HAP-1 (cell line): ENCODE data around the gene B3GNT3.
"Not testable (repeated sequence)": the region's sequence is repeated elsewhere in the genome, so short reads cannot be mapped to it uniquely, and the experiment has no call there.

Experiments used
- DNase-seq, 2 experiments: peaks; one replicate each; pipeline ENCODE4 v3.0.0-alpha.2; 2016 to 2020; ENCODE audit warnings: low spot score in 2 of 2
- H3K27me3 ChIP-seq: fragments of 250-450 bp; sonication (Bioruptor Pico); 2 replicates; pipeline ENCODE4 v1.5.1; 2020; ENCODE audit warnings: low read depth, mild to moderate bottlenecking, moderate library complexity
- H3K36me3 ChIP-seq: fragments of 250-450 bp; sonication (Bioruptor Pico); replicated peaks from 2 replicates; pipeline ENCODE4 v1.5.1; 2020; ENCODE audit warnings: mild to moderate bottlenecking
- H3K4me1 ChIP-seq: fragments of 250-450 bp; sonication (Bioruptor Pico); 2 replicates; pipeline ENCODE4 v1.5.1; 2020; ENCODE audit warnings: mild to moderate bottlenecking
- H3K4me3 ChIP-seq: fragments of 250-450 bp; sonication (Bioruptor Pico); 2 replicates; pipeline ENCODE4 v1.5.1; 2020; ENCODE audit warnings: mild to moderate bottlenecking, moderate library complexity
- H3K9me3 ChIP-seq: fragments of 250-450 bp; sonication (Bioruptor Pico); 2 replicates; pipeline ENCODE4 v1.5.1; 2020; ENCODE audit warnings: mild to moderate bottlenecking, moderate library complexity
- in situ Hi-C: fragments of 300-500 bp; cut with MboI; formaldehyde crosslinking; loops from 3 replicates; pipeline ENCODE4 v1.14.3; 2020; ENCODE audit warnings: low sequenced_read_pairs, inconsistent platforms, mixed read lengths

The B3GNT3 gene

GRCh38 chr19:17757125-17757524 lies 37.8 kb upstream of the B3GNT3 start:
- in situ Hi-C loops: no loop called here
- H3K4me1 ChIP-seq: peaks cover 3% of the 10 kb centered on the region; the same call in 1 of the 2 replicates
- no peak for DNase-seq
- H3K9me3 ChIP-seq: no peaks in the 10 kb centered on the region
- no peak overlapping the region for H3K4me3 ChIP-seq
- H3K36me3 ChIP-seq: no peaks in the 10 kb centered on the region
- H3K27me3 ChIP-seq: no peaks in the 10 kb centered on the region

DNA sequence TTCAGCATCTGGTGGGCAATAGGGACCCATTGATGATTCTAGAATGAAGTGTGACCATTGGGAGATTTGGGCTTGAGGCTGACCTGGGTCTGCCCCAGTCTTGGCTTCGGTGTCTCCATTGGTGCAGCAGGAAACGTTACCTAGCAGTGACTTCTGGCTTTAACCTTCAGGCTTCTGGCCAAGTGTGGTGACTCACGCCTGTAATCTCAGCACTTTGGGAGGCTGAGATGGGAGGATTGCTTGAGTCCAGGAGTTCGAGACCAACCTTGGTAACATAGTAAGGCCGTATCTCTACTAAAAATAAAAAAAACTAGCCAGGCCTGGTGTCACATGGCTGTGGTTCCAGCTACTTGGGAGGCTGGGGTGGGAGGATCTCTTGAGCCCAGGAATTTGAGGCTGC lies 36.4 kb upstream of the B3GNT3 start:
- H3K9me3 ChIP-seq: no peaks in the 10 kb centered on the region
- DNase-seq: no peak
- peaks cover 3% of the 10 kb centered on the region; the same call in 1 of the 2 replicates for H3K4me1 ChIP-seq
- H3K4me3 ChIP-seq: no peak overlapping the region
- no peaks in the 10 kb centered on the region for H3K36me3 ChIP-seq
- no peaks in the 10 kb centered on the region for H3K27me3 ChIP-seq
- in situ Hi-C loops: no loop called here

GRCh38 chr19:17761148-17761547 lies 33.8 kb upstream of the B3GNT3 start:
- in situ Hi-C loops: no loop called here
- Histone ChIP-seq H3K4me3 (no peak overlapping the region), H3K36me3 (no peaks in the 10 kb centered on the region), H3K27me3 (no peaks in the 10 kb centered on the region), H3K9me3 (no peaks in the 10 kb centered on the region), H3K4me1 (peaks cover 3% of the 10 kb centered on the region; the same call in 1 of the 2 replicates)
- no peak for DNase-seq

DNA sequence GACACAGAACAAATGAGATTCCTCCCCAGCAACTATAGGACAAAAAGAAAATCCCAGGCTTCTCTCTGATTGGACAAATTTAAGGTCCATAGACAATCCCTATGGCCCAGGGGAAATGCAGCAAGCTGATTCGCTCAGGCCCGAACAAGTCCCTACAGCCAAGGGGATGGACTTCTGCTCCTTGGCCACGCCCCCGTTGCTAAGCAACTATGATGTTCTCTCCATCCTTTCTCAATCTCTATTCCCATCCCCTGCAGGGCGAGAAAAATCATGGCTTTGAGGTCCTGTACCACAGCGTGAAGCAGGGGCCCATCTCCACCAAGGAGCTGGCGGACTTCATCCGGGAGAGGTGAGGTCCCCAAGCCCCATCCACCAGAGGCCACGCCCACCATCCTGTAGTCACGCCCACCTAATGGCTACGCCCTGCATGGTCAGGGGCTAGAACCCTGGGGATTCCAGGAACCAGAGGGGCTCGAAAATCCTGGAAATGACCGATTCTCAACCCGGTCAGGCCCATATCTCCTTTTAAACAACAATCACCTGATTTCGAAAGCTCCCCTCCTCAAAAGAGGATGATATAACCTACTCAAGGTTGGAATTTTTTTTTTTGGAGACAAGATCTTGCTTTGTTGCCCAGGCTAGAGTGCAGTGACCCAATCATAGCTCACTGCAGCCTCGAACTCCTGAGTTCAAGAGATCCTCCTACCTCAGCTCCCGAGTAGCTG lies 32.3 kb upstream of the B3GNT3 start:
- in situ Hi-C loops: no loop called here
- Histone ChIP-seq H3K4me1 (peaks cover 3% of the 10 kb centered on the region; the same call in 1 of the 2 replicates), H3K36me3 (no peaks in the 10 kb centered on the region), H3K27me3 (no peaks in the 10 kb centered on the region), H3K4me3 (no peak overlapping the region), H3K9me3 (no peaks in the 10 kb centered on the region)
- DNase-seq: peak in 1 of 2 experiments; percentile 96

- in situ Hi-C loops: no loop called here
These were observed 30.6 kb upstream of the B3GNT3 start for GRCh38 chr19:17764348-17764747.

GRCh38 chr19:17765069-17765618 lies 29.8 kb upstream of the B3GNT3 start:
- no peaks in the 10 kb centered on the region for H3K9me3 ChIP-seq
- H3K36me3 ChIP-seq: no peaks in the 10 kb centered on the region
- no peak for DNase-seq
- no peaks in the 10 kb centered on the region for H3K27me3 ChIP-seq
- peaks cover 3% of the 10 kb centered on the region; the same call in 1 of the 2 replicates for H3K4me1 ChIP-seq
- no peak overlapping the region for H3K4me3 ChIP-seq
- in situ Hi-C loops: no loop called here

More at GRCh38 chr19:17764348-17764747, 30.6 kb upstream of the B3GNT3 start:
- H3K4me3 ChIP-seq: no peak overlapping the region
- no peaks in the 10 kb centered on the region for H3K27me3 ChIP-seq
- H3K36me3 ChIP-seq: no peaks in the 10 kb centered on the region
- no peaks in the 10 kb centered on the region for H3K9me3 ChIP-seq
- no peak for DNase-seq
- peaks cover 3% of the 10 kb centered on the region; the same call in 1 of the 2 replicates for H3K4me1 ChIP-seq

- peak; percentile 87 to 96 for DNase-seq
- in situ Hi-C loops: no loop called here
- H3K4me3 ChIP-seq: peak overlapping the region; percentile 8
- H3K36me3 ChIP-seq: no peaks in the 10 kb centered on the region
- no peaks in the 10 kb centered on the region for H3K9me3 ChIP-seq
- H3K4me1 ChIP-seq: peaks cover 3% of the 10 kb centered on the region; the same call in 1 of the 2 replicates
- no peaks in the 10 kb centered on the region for H3K27me3 ChIP-seq
These were observed 28.3 kb upstream of the B3GNT3 start for GRCh38 chr19:17766543-17767131.

DNA sequence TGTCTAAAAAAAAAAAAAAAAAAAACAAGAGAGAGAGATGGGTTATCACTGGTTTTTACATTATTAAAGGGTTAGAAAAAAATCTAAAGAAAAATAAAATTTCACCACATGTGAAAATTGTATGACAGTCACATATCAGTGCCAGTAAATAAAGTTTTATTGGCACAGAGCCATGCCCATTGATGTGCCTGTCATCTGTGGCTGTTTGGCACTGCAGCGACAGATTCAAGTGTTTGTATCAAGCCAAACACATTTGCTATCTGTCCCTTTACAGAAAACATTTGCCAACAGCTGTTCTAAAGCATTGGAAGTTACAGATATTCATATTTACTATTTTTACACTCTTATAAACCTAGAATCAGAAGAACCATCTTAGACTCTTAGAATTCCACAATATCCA lies 27.4 kb upstream of the B3GNT3 start:
- no peaks in the 10 kb centered on the region for H3K9me3 ChIP-seq
- in situ Hi-C loops: no loop called here
- H3K4me3 ChIP-seq: no peak overlapping the region
- peaks cover 4% of the 10 kb centered on the region; the same call in 1 of the 2 replicates for H3K36me3 ChIP-seq
- H3K27me3 ChIP-seq: no peaks in the 10 kb centered on the region
- no peaks in the 10 kb centered on the region for H3K4me1 ChIP-seq
- no peak for DNase-seq

- no peak overlapping the region for H3K4me3 ChIP-seq
- in situ Hi-C loops: no loop called here
- no peaks in the 10 kb centered on the region for H3K4me1 ChIP-seq
- H3K9me3 ChIP-seq: no peaks in the 10 kb centered on the region
- peaks cover 4% of the 10 kb centered on the region; the same call in 1 of the 2 replicates for H3K36me3 ChIP-seq
- DNase-seq: no peak
- H3K27me3 ChIP-seq: no peaks in the 10 kb centered on the region
These were observed 24.3 kb upstream of the B3GNT3 start for GRCh38 chr19:17770613-17771012.

DNA sequence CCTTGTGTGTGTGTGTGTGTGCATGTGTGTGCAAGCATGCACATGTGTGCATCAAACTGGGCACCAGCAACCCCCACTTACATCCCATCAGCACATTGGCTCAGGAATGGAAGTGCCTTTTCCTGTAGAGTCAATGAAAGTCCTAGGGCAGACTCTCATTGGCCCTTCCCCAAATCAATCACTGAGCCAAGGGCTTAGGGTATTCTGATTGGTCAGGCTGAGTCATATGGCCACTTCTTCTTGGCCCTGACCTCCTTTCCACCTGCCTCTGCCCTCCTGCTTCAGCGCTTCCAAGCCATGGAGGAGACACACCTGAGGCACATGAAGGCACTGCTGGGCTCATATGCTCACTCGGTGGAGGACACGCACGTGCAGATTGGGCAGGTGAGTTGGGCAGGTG lies 22.8 kb upstream of the B3GNT3 start:
- peak in 1 of 2 experiments; percentile 38 for DNase-seq
- Histone ChIP-seq H3K36me3 (peaks cover 4% of the 10 kb centered on the region; the same call in 1 of the 2 replicates), H3K27me3 (no peaks in the 10 kb centered on the region), H3K4me3 (no peak overlapping the region), H3K9me3 (no peaks in the 10 kb centered on the region), H3K4me1 (no peaks in the 10 kb centered on the region)
- in situ Hi-C loops: no loop called here

GRCh38 chr19:17775245-17775927 lies 19.6 kb upstream of the B3GNT3 start:
- Histone ChIP-seq H3K4me1 (no peaks in the 10 kb centered on the region), H3K9me3 (no peaks in the 10 kb centered on the region), H3K4me3 (no peak overlapping the region), H3K27me3 (no peaks in the 10 kb centered on the region), H3K36me3 (peaks cover 4% of the 10 kb centered on the region; the same call in 1 of the 2 replicates)
- in situ Hi-C loops: no loop called here
- DNase-seq: peak; percentile 31 to 84

- no peak for DNase-seq
- H3K27me3 ChIP-seq: no peaks in the 10 kb centered on the region
- H3K9me3 ChIP-seq: no peaks in the 10 kb centered on the region
- H3K4me1 ChIP-seq: no peaks in the 10 kb centered on the region
- peaks cover 4% of the 10 kb centered on the region; the same call in 1 of the 2 replicates for H3K36me3 ChIP-seq
- no peak overlapping the region for H3K4me3 ChIP-seq
- in situ Hi-C loops: no loop called here
These were observed 18.7 kb upstream of the B3GNT3 start for GRCh38 chr19:17775991-17776803.

- in situ Hi-C loops, H3K27me3 ChIP-seq, H3K4me1 ChIP-seq, H3K4me3 ChIP-seq, DNase-seq, H3K36me3 ChIP-seq, H3K9me3 ChIP-seq: not testable (repeated sequence)
These were observed 17.1 kb upstream of the B3GNT3 start for GRCh38 chr19:17777840-17778239.
